Upper lobe of left lung (tissue), 6 donors: ENCODE results near the gene EMP1. TPM values are rescaled to one million over a fixed set of nuclear protein-coding genes. Genes with fewer than 3 reads are reported as not detected.

Experiments used
- ATAC-seq, 2 donors: fragments of 200-7000 bp; cut with Tn5 transposase; one replicate each; pipeline ENCODE4 v1.9.1; 2022; ENCODE audit warnings: mild to moderate bottlenecking in 2 of 2, moderate library complexity in 2 of 2; ENCODE audit not compliant: low FRiP score in 2 of 2
- DNase-seq, 2 donors: peaks; one replicate each; pipeline ENCODE4 v3.0.0-alpha.2; 2019 to 2020
- H3K27ac ChIP-seq, 4 donors: fragments of 200-600 bp; sonication (generic); one replicate each; pipeline ENCODE4 v1.5.1; 2016 to 2019
- H3K27me3 ChIP-seq, 4 donors: fragments of 200-600 bp; sonication (generic); one replicate each; pipeline ENCODE4 v1.5.1; 2017 to 2019
- H3K36me3 ChIP-seq, 4 donors: fragments of 200-600 bp; sonication (generic); one replicate each; pipeline ENCODE4 v1.5.1; 2016 to 2019
- H3K4me1 ChIP-seq, 4 donors: fragments of 200-600 bp; sonication (generic); one replicate each; pipeline ENCODE4 v1.5.1; 2018 to 2019
- H3K4me3 ChIP-seq, 4 donors: fragments of 200-600 bp; sonication (generic); one replicate each; pipeline ENCODE4 v1.5.1; 2017 to 2019; ENCODE audit warnings: mild to moderate bottlenecking in 2 of 4, moderate library complexity in 1 of 4
- H3K9me3 ChIP-seq, 4 donors: fragments of 200-600 bp; sonication (generic); one replicate each; pipeline ENCODE4 v1.5.1; 2018 to 2019
- EP300 ChIP-seq, 4 donors: sonication (generic); formaldehyde crosslinking; IDR thresholded peaks; one replicate each; pipeline ENCODE4 v1.5.1; 2017; ENCODE audit warnings: antibody characterized with exemption in 4 of 4, control low read depth in 2 of 4
- POLR2A ChIP-seq, 4 donors: fragments of 450-650 bp; IDR thresholded peaks; one replicate each; pipeline ENCODE4 v1.5.1; 2016 to 2017; ENCODE audit warnings: antibody characterized with exemption in 4 of 4, mild to moderate bottlenecking in 2 of 4
- POLR2AphosphoS5 ChIP-seq, 2 donors: sonication (generic); formaldehyde crosslinking; IDR thresholded peaks; one replicate each; pipeline ENCODE4 v1.5.1; 2017; ENCODE audit warnings: antibody characterized with exemption in 2 of 2
- WGBS, 2 donors: methylation state at CpG; one replicate each; pipeline ENCODE4 v1.1.5; 2017 to 2018; 5-methylcytosine and 5-hydroxymethylcytosine counted together
- total RNA-seq, 6 donors: library from RNA; depleted of rRNA in 4 of 6; stranded (reverse); fragments of >200 nt in 4 of 6; gene quantifications; one replicate each; pipeline versions ENCODE4 v1.1.0 to v1.2.1, GENCODE V29; 2016 to 2021
- TF ChIP-seq, protein P1 (sequence below), 6 experiments: fragments of 450-650 bp in 4 of 6; fragments of 200-600 bp in 2 of 6; sonication (generic) in 2 of 6; IDR thresholded peaks; one replicate each; pipeline ENCODE4 v1.5.1; 2016 to 2019; ENCODE audit warnings: antibody characterized with exemption in 6 of 6
- donor health status: DM: no; HTN: no; CAD: no; lungs with moderate emphysema.
- donor health status: DM: no; HTN: yes; CAD: no; lungs with severe emphysema.

Gene EMP1
- total RNA-seq, 6 donors from 2014 or later, result 18.9 to 360 (median 165) TPM

- TF ChIP-seq, protein P1, sequence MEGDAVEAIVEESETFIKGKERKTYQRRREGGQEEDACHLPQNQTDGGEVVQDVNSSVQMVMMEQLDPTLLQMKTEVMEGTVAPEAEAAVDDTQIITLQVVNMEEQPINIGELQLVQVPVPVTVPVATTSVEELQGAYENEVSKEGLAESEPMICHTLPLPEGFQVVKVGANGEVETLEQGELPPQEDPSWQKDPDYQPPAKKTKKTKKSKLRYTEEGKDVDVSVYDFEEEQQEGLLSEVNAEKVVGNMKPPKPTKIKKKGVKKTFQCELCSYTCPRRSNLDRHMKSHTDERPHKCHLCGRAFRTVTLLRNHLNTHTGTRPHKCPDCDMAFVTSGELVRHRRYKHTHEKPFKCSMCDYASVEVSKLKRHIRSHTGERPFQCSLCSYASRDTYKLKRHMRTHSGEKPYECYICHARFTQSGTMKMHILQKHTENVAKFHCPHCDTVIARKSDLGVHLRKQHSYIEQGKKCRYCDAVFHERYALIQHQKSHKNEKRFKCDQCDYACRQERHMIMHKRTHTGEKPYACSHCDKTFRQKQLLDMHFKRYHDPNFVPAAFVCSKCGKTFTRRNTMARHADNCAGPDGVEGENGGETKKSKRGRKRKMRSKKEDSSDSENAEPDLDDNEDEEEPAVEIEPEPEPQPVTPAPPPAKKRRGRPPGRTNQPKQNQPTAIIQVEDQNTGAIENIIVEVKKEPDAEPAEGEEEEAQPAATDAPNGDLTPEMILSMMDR (IDR thresholded peaks at IDR 0.05), result no peak
- TF ChIP-seq POLR2A (IDR thresholded peaks at IDR 0.05) (no peak), POLR2AphosphoS5 (IDR thresholded peaks at IDR 0.05) (no peak), EP300 (IDR thresholded peaks at IDR 0.05) (no peak)
These were observed 27.4 kb downstream of the EMP1 start for GRCh38 chr12:13223941-13224340.

GRCh38 chr12:13227191-13227590 lies 30.7 kb downstream of the EMP1 start:
- WGBS, 2 donors, result 78 to 82% methylated on average over 6 to 7 of the region's 7 CpGs
- Histone ChIP-seq H3K36me3 (no peaks in the 10 kb centered on the region), H3K4me1 (peaks cover 0 to 11% (median 2%) of the 10 kb centered on the region in 4 donors), H3K4me3 (no peak overlapping the region), H3K27me3 (no peaks in the 10 kb centered on the region), H3K27ac (no peak overlapping the region), H3K9me3 (no peaks in the 10 kb centered on the region)
- DNase-seq, result no peak
- TF ChIP-seq POLR2AphosphoS5 (IDR thresholded peaks at IDR 0.05), result no peak
- TF ChIP-seq, protein P1 (IDR thresholded peaks at IDR 0.05), result no peak
- TF ChIP-seq POLR2A (IDR thresholded peaks at IDR 0.05), result no peak
- no peak for TF ChIP-seq EP300 (IDR thresholded peaks at IDR 0.05)
- no peak for ATAC-seq

More at GRCh38 chr12:13223941-13224340, 27.4 kb downstream of the EMP1 start:
- Histone ChIP-seq H3K27me3 (no peaks in the 10 kb centered on the region), H3K27ac (no peak overlapping the region), H3K36me3 (no peaks in the 10 kb centered on the region), H3K9me3 (no peaks in the 10 kb centered on the region), H3K4me1 (peaks cover 0 to 15% (median 3%) of the 10 kb centered on the region in 4 donors), H3K4me3 (no peak overlapping the region)
- DNase-seq, result no peak
- 35 to 58% methylated on average over 3 of the region's 3 CpGs for WGBS, 2 donors
- ATAC-seq, result peak in 1 of 2 donors; percentile 23

DNA sequence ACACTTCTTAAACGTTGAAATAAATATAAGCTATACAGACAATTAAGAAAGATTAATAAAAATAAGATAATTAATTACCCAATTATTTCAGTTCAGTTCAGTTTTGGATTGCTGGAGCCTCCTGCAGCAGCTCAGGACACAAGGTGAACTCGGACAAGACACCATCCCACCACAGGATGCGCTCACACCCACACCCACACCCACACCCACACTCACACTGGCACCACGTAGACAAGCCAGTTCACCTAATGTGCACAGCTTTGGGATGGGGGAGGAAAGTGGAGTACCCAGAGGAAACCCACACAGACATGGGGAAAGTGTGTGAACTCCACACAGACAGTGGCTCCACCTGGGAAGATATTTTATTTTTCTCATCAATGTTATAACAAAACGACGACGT lies 32.1 kb downstream of the EMP1 start:
- no peak for DNase-seq
- Histone ChIP-seq H3K9me3 (no peaks in the 10 kb centered on the region), H3K4me3 (no peak overlapping the region), H3K4me1 (peaks cover 0 to 5% (median 0%) of the 10 kb centered on the region in 4 donors), H3K27ac (no peak overlapping the region), H3K36me3 (no peaks in the 10 kb centered on the region), H3K27me3 (no peaks in the 10 kb centered on the region)
- WGBS, 2 donors, result 81 to 85% methylated on average over 7 of the region's 7 CpGs
- ATAC-seq, result no peak
- TF ChIP-seq POLR2AphosphoS5 (IDR thresholded peaks at IDR 0.05), result no peak
- TF ChIP-seq EP300 (IDR thresholded peaks at IDR 0.05), result no peak
- TF ChIP-seq, protein P1 (IDR thresholded peaks at IDR 0.05), result no peak
- no peak for TF ChIP-seq POLR2A (IDR thresholded peaks at IDR 0.05)

DNA sequence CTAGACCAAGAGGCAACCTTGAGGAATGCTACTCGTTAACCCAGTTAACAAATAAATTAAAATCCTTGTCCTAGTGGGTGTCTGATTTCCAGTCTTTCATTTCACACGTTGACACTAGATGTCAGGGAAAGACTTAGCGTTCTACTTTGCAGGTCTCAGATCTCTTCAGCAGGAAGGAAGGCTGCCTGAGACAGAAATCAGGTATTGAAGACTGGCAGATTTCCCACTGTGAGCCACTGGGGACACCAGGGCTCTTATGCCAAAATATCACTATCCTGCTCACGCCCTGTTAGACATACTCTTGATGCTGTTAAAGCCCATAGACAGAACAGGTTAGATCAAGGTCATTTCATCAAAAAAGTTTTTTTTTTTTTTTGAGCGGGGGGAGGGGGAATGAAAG lies 33.0 kb downstream of the EMP1 start:
- H3K36me3 ChIP-seq, result no peaks in the 10 kb centered on the region
- H3K4me1 ChIP-seq, result no peaks in the 10 kb centered on the region
- no peak overlapping the region for H3K27ac ChIP-seq
- no peak overlapping the region for H3K4me3 ChIP-seq
- 71 to 78% methylated on average over 5 of the region's 5 CpGs for WGBS, 2 donors
- no peaks in the 10 kb centered on the region for H3K9me3 ChIP-seq
- no peak for DNase-seq
- ATAC-seq, result no peak
- TF ChIP-seq POLR2AphosphoS5 (IDR thresholded peaks at IDR 0.05) (no peak), EP300 (IDR thresholded peaks at IDR 0.05) (no peak), POLR2A (IDR thresholded peaks at IDR 0.05) (no peak)
- TF ChIP-seq, protein P1 (IDR thresholded peaks at IDR 0.05), result no peak
- H3K27me3 ChIP-seq, result no peaks in the 10 kb centered on the region

DNA sequence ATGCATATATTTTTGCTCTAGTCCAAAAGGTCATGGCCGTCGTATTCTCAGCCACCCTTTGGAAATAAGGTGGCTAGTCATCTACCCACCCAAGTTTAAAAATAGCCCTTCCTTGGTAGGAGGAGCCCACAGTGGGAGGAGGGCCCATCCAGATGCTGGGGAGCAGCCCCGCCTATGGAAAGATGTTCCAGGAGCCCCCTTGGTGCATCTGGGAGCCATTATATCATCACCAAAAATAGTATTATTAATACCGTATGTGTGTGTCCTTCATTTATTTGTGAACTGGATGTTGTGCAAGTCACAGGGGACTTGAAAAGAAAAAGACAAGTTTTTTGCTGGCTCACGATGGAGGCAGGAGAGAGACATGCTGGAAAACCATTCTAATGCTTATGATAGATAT lies 34.0 kb downstream of the EMP1 start:
- TF ChIP-seq POLR2A (IDR thresholded peaks at IDR 0.05) (no peak), POLR2AphosphoS5 (IDR thresholded peaks at IDR 0.05) (no peak), EP300 (IDR thresholded peaks at IDR 0.05) (no peak)
- TF ChIP-seq, protein P1 (IDR thresholded peaks at IDR 0.05), result no peak
- Histone ChIP-seq H3K36me3 (no peaks in the 10 kb centered on the region), H3K4me3 (no peak overlapping the region), H3K9me3 (no peaks in the 10 kb centered on the region), H3K27ac (no peak overlapping the region), H3K27me3 (no peaks in the 10 kb centered on the region), H3K4me1 (no peaks in the 10 kb centered on the region)
- 81 to 87% methylated on average over 5 of the region's 5 CpGs for WGBS, 2 donors
- ATAC-seq, result peak in 1 of 2 donors; percentile 78
- no peak for DNase-seq
